Fibroblast of lung (primary cell): ENCODE data around the gene LHFPL6.

Experiments used
- CTCF ChIP-seq, 2 donors: IDR thresholded peaks in 1 of 2; conservative IDR thresholded peaks in 1 of 2; 1 replicate in 1 of 2; 2 replicates in 1 of 2; pipeline ENCODE4 v1.5.1; 2011 to 2012; ENCODE audit warnings: low read length in 2 of 2, control low read depth in 1 of 2, inconsistent platforms in 1 of 2, low read depth in 1 of 2, mild to moderate bottlenecking in 1 of 2
- EZH2 ChIP-seq: IDR thresholded peaks from 2 replicates; pipeline ENCODE4 v1.5.1; 2012; ENCODE audit warnings: low read length, control low read depth, mild to moderate bottlenecking; ENCODE audit errors: missing control alignments

GRCh38 chr13:39389013-39389412, 214.0 kb downstream of the LHFPL6 start:
- TF ChIP-seq EZH2 (no peak), CTCF (conservative IDR thresholded peaks at IDR 0.05 in 1 of 2, IDR thresholded peaks at IDR 0.05 in 1 of 2; ENCODE audit: low read depth in 1 of 2, low read length in 2 of 2) (no peak)
